ENCODE data around the gene GFI1B. TPM values are rescaled to one million over a fixed set of nuclear protein-coding genes. Genes with fewer than 3 reads are reported as not detected.
A peak's percentile ranks its signal among the peaks of the same experiment; 100 is the strongest.

GFI1B gene
- total RNA-seq, 1 experiment from 2014 or later = not detected

GRCh38 chr9:133026426-133026825 is 47.9 kb downstream of the GFI1B start:
- Mint-ChIP-seq H3K27me3 (ENCODE audit: unreplicated experiment) (no peaks in the 10 kb centered on the region), H3K27ac (ENCODE audit: unreplicated experiment) (no peak overlapping the region), H3K9me3 (ENCODE audit: low read depth, unreplicated experiment) (no peaks in the 10 kb centered on the region), H3K4me3 (ENCODE audit: low read depth, unreplicated experiment) (no peak overlapping the region), H3K4me1 (ENCODE audit: low read depth, unreplicated experiment) (peaks cover 2% of the 10 kb centered on the region), H3K36me3 (ENCODE audit: insufficient read depth, unreplicated experiment) (peaks cover 20% of the 10 kb centered on the region)
- DNase-seq = no peak
- no TSS peak for BruUV-seq (replicated peaks)
- intact Hi-C loops (cut with micrococcal nuclease; ENCODE audit: unreplicated experiment) = no loop called here
- no peak for TF ChIP-seq CTCF (IDR thresholded peaks at IDR 0.05; ENCODE audit: unreplicated experiment)
- CTCF ChIA-PET = no interaction called here

GRCh38 chr9:133027134-133027533 is 48.6 kb downstream of the GFI1B start:
- Mint-ChIP-seq H3K4me3 (ENCODE audit: low read depth, unreplicated experiment) (no peak overlapping the region), H3K27ac (ENCODE audit: unreplicated experiment) (no peak overlapping the region), H3K27me3 (ENCODE audit: unreplicated experiment) (no peaks in the 10 kb centered on the region), H3K36me3 (ENCODE audit: insufficient read depth, unreplicated experiment) (peaks cover 25% of the 10 kb centered on the region), H3K9me3 (ENCODE audit: low read depth, unreplicated experiment) (no peaks in the 10 kb centered on the region), H3K4me1 (ENCODE audit: low read depth, unreplicated experiment) (peaks cover 9% of the 10 kb centered on the region)
- TF ChIP-seq CTCF (IDR thresholded peaks at IDR 0.05; ENCODE audit: unreplicated experiment) = no peak
- CTCF ChIA-PET = no interaction called here
- no peak for DNase-seq
- no TSS peak for BruUV-seq (replicated peaks)
- intact Hi-C loops (cut with micrococcal nuclease; ENCODE audit: unreplicated experiment) = no loop called here

GRCh38 chr9:133028221-133028620 is 49.7 kb downstream of the GFI1B start:
- Mint-ChIP-seq H3K27me3 (ENCODE audit: unreplicated experiment) (no peaks in the 10 kb centered on the region), H3K4me3 (ENCODE audit: low read depth, unreplicated experiment) (no peak overlapping the region), H3K36me3 (ENCODE audit: insufficient read depth, unreplicated experiment) (peaks cover 25% of the 10 kb centered on the region), H3K9me3 (ENCODE audit: low read depth, unreplicated experiment) (no peaks in the 10 kb centered on the region), H3K27ac (ENCODE audit: unreplicated experiment) (no peak overlapping the region), H3K4me1 (ENCODE audit: low read depth, unreplicated experiment) (peaks cover 14% of the 10 kb centered on the region)
- DNase-seq = no peak
- CTCF ChIA-PET = no interaction called here
- no peak for TF ChIP-seq CTCF (IDR thresholded peaks at IDR 0.05; ENCODE audit: unreplicated experiment)
- BruUV-seq (replicated peaks) = no TSS peak
- intact Hi-C loops (cut with micrococcal nuclease; ENCODE audit: unreplicated experiment) = no loop called here

- Mint-ChIP-seq H3K9me3 (ENCODE audit: low read depth, unreplicated experiment) (no peaks in the 10 kb centered on the region), H3K27me3 (ENCODE audit: unreplicated experiment) (no peaks in the 10 kb centered on the region), H3K36me3 (ENCODE audit: insufficient read depth, unreplicated experiment) (peaks cover 25% of the 10 kb centered on the region), H3K27ac (ENCODE audit: unreplicated experiment) (peak overlapping the region; percentile 75), H3K4me3 (ENCODE audit: low read depth, unreplicated experiment) (peak overlapping the region; percentile 94), H3K4me1 (ENCODE audit: low read depth, unreplicated experiment) (peaks cover 14% of the 10 kb centered on the region)
- intact Hi-C loops (cut with micrococcal nuclease; ENCODE audit: unreplicated experiment) = loop anchor here (10.0 kb wide), 1 partner anchor 115 kb away; no protein-coding TSS in a partner anchor
- no peak for DNase-seq
- CTCF ChIA-PET = interaction anchor here (0.6 to 1.3 kb wide), 5 partner anchors 8 to 1358 kb away, joined by 3 to 16 read pairs (median 3); no protein-coding TSS in a partner anchor
- TSS peak; percentile 98 for BruUV-seq (replicated peaks)
- no peak for TF ChIP-seq CTCF (IDR thresholded peaks at IDR 0.05; ENCODE audit: unreplicated experiment)
Observed at GRCh38 chr9:133029994-133030316, 51.5 kb downstream of the GFI1B start.
